Body of pancreas (tissue), 4 donors: Measurements from ENCODE around the gene GARS1. TPM values are rescaled to one million over a fixed set of nuclear protein-coding genes. Genes with fewer than 3 reads are reported as not detected.

Source experiments
- ATAC-seq: fragments of 150-250 bp; one replicate; pipeline ENCODE4 v1.9.1; 2016
- DNase-seq, 4 donors: peaks; one replicate each; pipeline ENCODE4 v3.0.0-alpha.2; 2019
- H3K27ac ChIP-seq, 4 donors: fragments of 200-600 bp; sonication (generic); 1 replicate in 3 of 4; 2 replicates in 1 of 4; pipeline versions ENCODE4 v1.5.1 to v1.6.1; 2016 to 2019; ENCODE audit warnings: mild to moderate bottlenecking in 1 of 4, mixed read lengths in 1 of 4, moderate library complexity in 1 of 4
- H3K27me3 ChIP-seq, 2 donors: fragments of 200-600 bp; sonication (generic); one replicate each; pipeline ENCODE4 v1.6.0; 2016; ENCODE audit warnings: mild to moderate bottlenecking in 1 of 2
- H3K36me3 ChIP-seq, 2 donors: fragments of 200-600 bp; sonication (generic); replicated peaks in 1 of 2; 2 replicates each; pipeline ENCODE4 v1.5.1; 2016; ENCODE audit warnings: low read depth in 2 of 2; ENCODE audit not compliant: insufficient read depth in 1 of 2
- H3K4me1 ChIP-seq: fragments of 200-600 bp; sonication (generic); one replicate; pipeline ENCODE4 v1.6.0; 2016
- H3K4me3 ChIP-seq, 2 donors: fragments of 200-600 bp; sonication (generic); 1 replicate in 1 of 2; 2 replicates in 1 of 2; pipeline ENCODE4 v1.5.1; 2016 to 2019
- H3K9me3 ChIP-seq, 3 donors: fragments of 200-600 bp; sonication (generic); 1 replicate in 2 of 3; 2 replicates in 1 of 3; pipeline ENCODE4 v1.5.1; 2016
- POLR2A ChIP-seq, 3 donors: fragments of 450-650 bp; IDR thresholded peaks; one replicate each; pipeline ENCODE4 v1.6.1; 2016; ENCODE audit warnings: antibody characterized with exemption in 3 of 3, mild to moderate bottlenecking in 2 of 3
- WGBS, 2 donors: methylation state at CpG; one replicate each; pipeline ENCODE4 v1.1.5; 2017; 5-methylcytosine and 5-hydroxymethylcytosine counted together
- intact Hi-C: fragments of 100-400 bp; cut with DNase I; formaldehyde crosslinking; loops from one replicate; pipeline ENCODE4 v1.15.1; 2023
- total RNA-seq, 2 donors: library from RNA; depleted of rRNA; stranded (reverse); fragments of >200 nt; gene quantifications; one replicate each; pipeline ENCODE4 v1.1.0, GENCODE V29; 2016
- TF ChIP-seq, protein P1 (sequence below), 7 experiments: fragments of 450-650 bp in 4 of 7; fragments of 200-600 bp in 3 of 7; sonication (generic) in 3 of 7; IDR thresholded peaks; one replicate each; pipeline ENCODE4 v1.5.1; 2016 to 2019; ENCODE audit warnings: antibody characterized with exemption in 7 of 7

GARS1 gene
- total RNA-seq, 2 donors from 2014 or later = 43.1 to 70.9 TPM

- H3K27ac ChIP-seq = no peak overlapping the region
- WGBS, 2 donors = 81% methylated on average over 3 of the region's 3 CpGs
- no peaks in the 10 kb centered on the region for H3K4me1 ChIP-seq
- H3K36me3 ChIP-seq = no peaks in the 10 kb centered on the region
- ATAC-seq (no peak), DNase-seq (no peak)
- intact Hi-C loops = no loop called here
- no peak overlapping the region for H3K4me3 ChIP-seq
- H3K9me3 ChIP-seq = no peaks in the 10 kb centered on the region
- no peaks in the 10 kb centered on the region for H3K27me3 ChIP-seq
- no peak for TF ChIP-seq POLR2A (IDR thresholded peaks at IDR 0.05)
Measured at GRCh38 chr7:30667172-30667571, 72.5 kb downstream of the GARS1 start.

- no peak for DNase-seq
- no peaks in the 10 kb centered on the region for H3K27me3 ChIP-seq
Measured at GRCh38 chr7:30668102-30668501, 73.4 kb downstream of the GARS1 start.

DNA sequence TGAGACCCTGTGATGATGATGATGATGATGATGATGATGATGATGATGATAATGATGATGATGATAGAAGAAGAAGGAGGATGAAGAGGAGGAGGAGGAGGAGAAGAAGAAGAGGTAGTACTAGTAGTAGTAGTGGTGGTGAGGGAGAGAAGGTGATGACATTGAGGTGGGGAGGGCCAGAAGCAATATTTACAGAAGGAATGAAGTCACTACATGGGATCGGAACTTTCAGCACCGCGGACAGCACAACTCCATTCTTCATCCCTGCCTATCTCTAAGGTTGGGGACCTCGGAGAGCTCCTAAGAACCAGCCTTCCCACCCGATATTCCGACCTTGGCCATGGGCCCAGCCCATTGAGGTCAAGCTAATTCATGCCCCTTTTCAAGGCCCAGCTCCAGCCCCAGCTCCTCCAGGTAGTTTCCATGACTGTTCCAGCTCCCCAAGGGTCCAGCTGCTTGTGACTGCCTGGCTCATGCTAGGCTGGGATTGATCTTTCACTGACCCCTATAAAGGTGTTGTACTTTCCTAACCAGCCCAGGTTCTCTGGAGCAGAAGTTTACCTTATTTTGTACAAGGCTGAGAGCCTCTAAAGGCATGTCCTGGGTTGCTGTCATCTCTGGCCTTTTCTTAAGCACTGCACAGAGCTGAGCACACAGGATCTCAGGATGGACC, 77.3 kb downstream of the GARS1 start:
- WGBS, 2 donors = 2 to 11% methylated on average over 6 of the region's 6 CpGs
- H3K4me3 ChIP-seq = no peak overlapping the region
- TF ChIP-seq, protein P1, sequence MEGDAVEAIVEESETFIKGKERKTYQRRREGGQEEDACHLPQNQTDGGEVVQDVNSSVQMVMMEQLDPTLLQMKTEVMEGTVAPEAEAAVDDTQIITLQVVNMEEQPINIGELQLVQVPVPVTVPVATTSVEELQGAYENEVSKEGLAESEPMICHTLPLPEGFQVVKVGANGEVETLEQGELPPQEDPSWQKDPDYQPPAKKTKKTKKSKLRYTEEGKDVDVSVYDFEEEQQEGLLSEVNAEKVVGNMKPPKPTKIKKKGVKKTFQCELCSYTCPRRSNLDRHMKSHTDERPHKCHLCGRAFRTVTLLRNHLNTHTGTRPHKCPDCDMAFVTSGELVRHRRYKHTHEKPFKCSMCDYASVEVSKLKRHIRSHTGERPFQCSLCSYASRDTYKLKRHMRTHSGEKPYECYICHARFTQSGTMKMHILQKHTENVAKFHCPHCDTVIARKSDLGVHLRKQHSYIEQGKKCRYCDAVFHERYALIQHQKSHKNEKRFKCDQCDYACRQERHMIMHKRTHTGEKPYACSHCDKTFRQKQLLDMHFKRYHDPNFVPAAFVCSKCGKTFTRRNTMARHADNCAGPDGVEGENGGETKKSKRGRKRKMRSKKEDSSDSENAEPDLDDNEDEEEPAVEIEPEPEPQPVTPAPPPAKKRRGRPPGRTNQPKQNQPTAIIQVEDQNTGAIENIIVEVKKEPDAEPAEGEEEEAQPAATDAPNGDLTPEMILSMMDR (IDR thresholded peaks at IDR 0.05) = no peak
- TF ChIP-seq POLR2A (IDR thresholded peaks at IDR 0.05) = no peak
- H3K36me3 ChIP-seq = no peaks in the 10 kb centered on the region
- intact Hi-C loops = no loop called here
- DNase-seq (peak; percentile 70 to 79 (median 75)), ATAC-seq (peak; percentile 76)
- no peaks in the 10 kb centered on the region for H3K4me1 ChIP-seq
- H3K27me3 ChIP-seq = no peaks in the 10 kb centered on the region
- H3K9me3 ChIP-seq = no peaks in the 10 kb centered on the region
- H3K27ac ChIP-seq = no peak overlapping the region

More at GRCh38 chr7:30668102-30668501, 73.4 kb downstream of the GARS1 start:
- Histone ChIP-seq H3K9me3 (no peaks in the 10 kb centered on the region), H3K4me1 (no peaks in the 10 kb centered on the region), H3K27ac (no peak overlapping the region), H3K36me3 (no peaks in the 10 kb centered on the region), H3K4me3 (no peak overlapping the region)
- no peak for TF ChIP-seq POLR2A (IDR thresholded peaks at IDR 0.05)
- TF ChIP-seq, protein P1 (IDR thresholded peaks at IDR 0.05) = no peak
- WGBS, 2 donors = 65 to 75% methylated on average over 4 of the region's 4 CpGs
- ATAC-seq = no peak
- intact Hi-C loops = no loop called here

DNA sequence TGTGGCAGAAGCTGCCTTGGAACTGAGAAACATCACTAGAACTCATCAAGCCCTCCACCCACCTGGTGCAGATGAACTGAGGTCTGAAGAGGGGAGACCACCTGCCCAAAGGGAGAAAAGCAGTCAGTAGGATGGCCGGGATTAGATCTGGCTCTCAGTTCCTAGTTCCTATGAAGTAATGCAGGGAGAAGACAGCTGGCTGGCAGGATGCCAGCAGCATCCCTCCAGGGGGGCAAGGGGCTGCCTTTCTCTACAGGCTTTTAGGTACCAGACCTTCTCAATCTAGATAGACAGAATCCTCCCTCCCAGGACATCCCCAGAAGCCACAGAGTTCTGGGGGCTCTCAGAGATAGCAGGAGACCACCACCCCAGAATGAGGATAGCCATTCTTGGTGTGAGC, 79.7 kb downstream of the GARS1 start:
- Histone ChIP-seq H3K36me3 (no peaks in the 10 kb centered on the region), H3K27ac (no peak overlapping the region), H3K4me1 (no peaks in the 10 kb centered on the region), H3K27me3 (no peaks in the 10 kb centered on the region), H3K4me3 (no peak overlapping the region), H3K9me3 (no peaks in the 10 kb centered on the region)
- no peak for DNase-seq
- ATAC-seq = no peak
- WGBS, 2 donors = 50 to 57% methylated on average over 1 of the region's 1 CpG
- TF ChIP-seq, protein P1 (IDR thresholded peaks at IDR 0.05) = no peak
- TF ChIP-seq POLR2A (IDR thresholded peaks at IDR 0.05) = no peak
- intact Hi-C loops = no loop called here

- H3K27me3 ChIP-seq = no peaks in the 10 kb centered on the region
- H3K36me3 ChIP-seq = no peaks in the 10 kb centered on the region
- no peaks in the 10 kb centered on the region for H3K9me3 ChIP-seq
- peak in 2 of 4 donors; percentile 25 to 73 for DNase-seq
- intact Hi-C loops = no loop called here
- ATAC-seq = no peak
- WGBS, 2 donors = 12 to 39% methylated on average over 2 of the region's 2 CpGs
- no peak overlapping the region for H3K27ac ChIP-seq
- TF ChIP-seq POLR2A (IDR thresholded peaks at IDR 0.05) = no peak
- TF ChIP-seq, protein P1 (IDR thresholded peaks at IDR 0.05) = no peak
- no peaks in the 10 kb centered on the region for H3K4me1 ChIP-seq
- no peak overlapping the region for H3K4me3 ChIP-seq
Measured at GRCh38 chr7:30674876-30675275, 80.2 kb downstream of the GARS1 start.
